Mesothelial cell of epicardium (in vitro differentiated cells): Measurements from ENCODE around the gene EVL. TPM values are rescaled to one million over a fixed set of nuclear protein-coding genes. Genes with fewer than 3 reads are reported as not detected.

ENCODE experiments used
- DNase-seq, 2 experiments: peaks; one replicate each; pipeline ENCODE4 v3.0.0; 2021; ENCODE audit warnings: low spot score in 2 of 2; ENCODE audit not compliant: unreplicated experiment in 2 of 2
- H3K27ac Mint-ChIP-seq: 2 replicates; pipeline ENCODE4 v1.8.0; 2021; ENCODE audit warnings: mixed read lengths
- H3K27me3 Mint-ChIP-seq: 2 replicates; pipeline ENCODE4 v1.8.0; 2021; ENCODE audit warnings: low read depth, mixed read lengths
- H3K36me3 Mint-ChIP-seq: 2 replicates; pipeline ENCODE4 v1.8.0; 2021; ENCODE audit warnings: mixed read lengths
- H3K4me1 Mint-ChIP-seq: 2 replicates; pipeline ENCODE4 v1.8.0; 2021; ENCODE audit warnings: mixed read lengths
- H3K4me3 Mint-ChIP-seq: 2 replicates; pipeline ENCODE4 v1.8.0; 2021; ENCODE audit warnings: mild to moderate bottlenecking, moderate library complexity, mixed read lengths
- H3K9me3 Mint-ChIP-seq: 2 replicates; pipeline ENCODE4 v1.8.0; 2021; ENCODE audit warnings: mixed read lengths
- total RNA-seq: library from RNA; stranded (reverse); gene quantifications from 3 replicates; pipeline ENCODE4 v1.2.1, GENCODE V29; 2021
- TF ChIP-seq, protein P1 (sequence below): fragments of 200-600 bp; sonication (generic); IDR thresholded peaks from one replicate; pipeline ENCODE4 v1.5.0; 2021; ENCODE audit warnings: antibody characterized with exemption; ENCODE audit not compliant: unreplicated experiment

The EVL gene
- total RNA-seq, 1 donor from 2014 or later: 250 TPM

DNA sequence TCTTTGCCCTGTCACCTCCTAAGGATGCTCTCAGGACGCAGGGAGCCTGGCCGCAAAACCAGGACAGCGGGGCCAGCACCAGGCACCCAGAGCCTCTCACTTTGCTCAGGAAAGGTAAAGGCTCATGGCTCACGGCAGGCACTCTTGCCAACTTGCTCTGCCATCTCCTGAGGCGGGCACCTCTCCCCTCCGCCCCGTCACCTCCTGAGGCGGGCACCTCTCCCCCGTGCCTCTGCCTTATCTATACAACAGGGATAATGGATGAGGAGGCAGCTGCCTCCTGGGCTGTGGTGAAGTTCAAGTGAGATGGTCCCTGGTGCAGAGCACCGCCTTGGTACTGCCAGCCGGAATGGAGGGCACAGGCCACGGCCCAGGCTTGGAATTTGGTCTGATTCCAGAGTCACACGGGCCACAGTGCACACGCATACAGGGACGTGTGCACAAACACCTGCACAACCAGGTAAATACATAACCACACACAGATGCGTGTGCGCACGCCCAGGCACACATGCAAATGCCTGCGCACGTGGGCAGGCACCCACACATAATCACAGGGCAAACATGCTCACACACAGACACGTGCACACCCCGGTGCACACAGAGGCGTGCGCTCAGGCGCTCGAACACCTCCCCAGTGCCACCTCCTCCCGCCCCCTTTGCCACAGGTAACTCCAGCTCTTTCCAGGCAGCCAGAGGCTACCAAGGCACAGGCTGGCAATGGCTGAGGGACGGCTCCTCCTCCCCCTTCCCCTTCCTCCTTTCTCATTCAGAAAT, 82.7 kb downstream of the EVL start:
- DNase-seq: no peak
- Mint-ChIP-seq H3K4me1 (peaks cover 7% of the 10 kb centered on the region), H3K27ac (no peak overlapping the region), H3K36me3 (peaks cover 4% of the 10 kb centered on the region), H3K4me3 (no peak overlapping the region), H3K27me3 (peaks cover 3% of the 10 kb centered on the region), H3K9me3 (no peaks in the 10 kb centered on the region)
- TF ChIP-seq, protein P1, sequence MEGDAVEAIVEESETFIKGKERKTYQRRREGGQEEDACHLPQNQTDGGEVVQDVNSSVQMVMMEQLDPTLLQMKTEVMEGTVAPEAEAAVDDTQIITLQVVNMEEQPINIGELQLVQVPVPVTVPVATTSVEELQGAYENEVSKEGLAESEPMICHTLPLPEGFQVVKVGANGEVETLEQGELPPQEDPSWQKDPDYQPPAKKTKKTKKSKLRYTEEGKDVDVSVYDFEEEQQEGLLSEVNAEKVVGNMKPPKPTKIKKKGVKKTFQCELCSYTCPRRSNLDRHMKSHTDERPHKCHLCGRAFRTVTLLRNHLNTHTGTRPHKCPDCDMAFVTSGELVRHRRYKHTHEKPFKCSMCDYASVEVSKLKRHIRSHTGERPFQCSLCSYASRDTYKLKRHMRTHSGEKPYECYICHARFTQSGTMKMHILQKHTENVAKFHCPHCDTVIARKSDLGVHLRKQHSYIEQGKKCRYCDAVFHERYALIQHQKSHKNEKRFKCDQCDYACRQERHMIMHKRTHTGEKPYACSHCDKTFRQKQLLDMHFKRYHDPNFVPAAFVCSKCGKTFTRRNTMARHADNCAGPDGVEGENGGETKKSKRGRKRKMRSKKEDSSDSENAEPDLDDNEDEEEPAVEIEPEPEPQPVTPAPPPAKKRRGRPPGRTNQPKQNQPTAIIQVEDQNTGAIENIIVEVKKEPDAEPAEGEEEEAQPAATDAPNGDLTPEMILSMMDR: no peak

DNA sequence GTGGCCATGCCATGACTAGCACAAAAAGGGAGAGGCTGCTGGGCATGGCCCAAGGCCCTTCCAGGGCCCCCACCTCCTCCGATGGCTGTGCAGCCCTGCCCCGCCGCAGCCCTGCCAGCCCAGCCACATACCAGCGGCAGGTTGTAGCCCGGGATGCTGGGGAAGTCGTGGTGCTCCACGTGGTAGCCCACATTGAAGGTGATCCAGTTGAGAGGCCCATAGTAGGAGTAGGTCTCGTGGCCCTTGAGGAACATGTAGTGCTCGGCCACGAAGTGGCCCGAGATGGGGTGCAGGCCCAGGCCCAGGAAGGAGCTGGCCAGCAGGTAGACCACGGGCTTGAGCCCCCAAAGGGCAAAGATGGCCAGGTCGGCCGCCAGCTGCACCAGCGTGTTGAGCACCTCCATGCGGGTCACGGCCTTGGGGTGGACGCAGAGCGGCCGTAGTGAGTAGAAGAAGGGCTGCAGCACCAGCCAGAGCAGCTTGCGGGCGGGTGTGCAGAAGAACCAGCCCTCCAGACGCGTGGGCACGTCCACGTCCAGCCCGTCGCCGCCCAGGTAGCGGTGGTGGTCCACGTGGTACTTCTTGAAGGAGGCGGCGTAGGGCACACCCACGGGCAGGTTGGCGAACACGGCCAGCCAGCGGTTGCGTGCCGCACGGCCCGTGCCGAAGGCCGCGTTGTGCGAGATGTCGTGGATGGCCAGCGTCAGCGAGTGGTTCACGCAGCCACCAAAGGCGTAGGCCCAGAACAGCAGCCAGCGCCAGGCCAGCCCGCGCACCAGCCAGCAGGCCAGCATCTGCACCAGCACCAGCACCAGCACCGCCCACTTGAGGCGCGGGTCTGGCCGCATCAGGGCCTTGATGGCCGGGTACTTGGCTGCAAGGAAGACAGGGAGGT, 83.9 kb downstream of the EVL start:
- no peak for DNase-seq
- Mint-ChIP-seq H3K27ac (no peak overlapping the region), H3K36me3 (peaks cover under 1% of the 10 kb centered on the region), H3K4me3 (no peak overlapping the region), H3K27me3 (peaks cover 5% of the 10 kb centered on the region), H3K4me1 (peaks cover 3% of the 10 kb centered on the region), H3K9me3 (no peaks in the 10 kb centered on the region)
- TF ChIP-seq, protein P1: no peak

DNA sequence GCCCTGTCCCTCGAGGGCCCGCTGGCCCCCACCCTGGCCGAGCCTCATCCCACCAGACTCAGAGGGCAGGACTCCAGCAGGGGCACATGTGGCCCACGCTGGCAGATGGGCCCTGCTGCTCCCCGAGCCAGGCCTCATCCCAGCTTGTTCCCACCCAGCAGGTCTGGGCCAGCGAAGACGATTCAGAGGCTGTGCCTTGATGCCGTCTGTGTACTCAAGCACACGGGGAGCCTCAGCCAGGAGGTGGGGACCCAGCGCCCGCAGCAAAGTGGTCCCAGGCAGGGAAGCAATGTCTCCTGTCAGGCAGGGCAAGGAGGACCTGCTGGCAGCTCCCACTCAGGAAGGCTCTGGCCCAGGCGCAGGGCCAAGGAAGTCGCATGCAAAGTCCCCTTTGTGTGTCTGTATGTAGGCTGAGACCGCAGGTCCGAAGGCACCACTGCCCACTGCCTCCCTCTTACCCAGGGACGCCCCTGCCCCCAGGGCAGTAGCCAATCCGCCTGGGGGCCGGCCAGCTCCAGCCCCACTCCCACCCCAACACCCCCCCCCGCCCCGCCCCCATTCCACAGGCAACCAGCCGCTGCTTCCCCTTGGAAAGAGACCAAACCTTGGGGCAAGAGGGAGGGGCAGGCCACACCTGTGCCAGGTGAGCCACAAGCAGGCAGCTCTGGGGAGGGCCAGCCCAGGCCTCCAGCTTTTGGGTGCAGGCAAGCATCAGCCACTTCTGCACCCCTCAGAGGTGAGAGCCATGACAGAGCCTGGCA, 84.8 kb downstream of the EVL start:
- peaks cover 3% of the 10 kb centered on the region for H3K4me1 Mint-ChIP-seq
- no peak for DNase-seq
- TF ChIP-seq, protein P1: no peak
- peaks cover 7% of the 10 kb centered on the region for H3K27me3 Mint-ChIP-seq
- no peak overlapping the region for H3K27ac Mint-ChIP-seq
- H3K9me3 Mint-ChIP-seq: peaks cover 2% of the 10 kb centered on the region
- H3K36me3 Mint-ChIP-seq: peaks cover 1% of the 10 kb centered on the region
- H3K4me3 Mint-ChIP-seq: no peak overlapping the region

DNA sequence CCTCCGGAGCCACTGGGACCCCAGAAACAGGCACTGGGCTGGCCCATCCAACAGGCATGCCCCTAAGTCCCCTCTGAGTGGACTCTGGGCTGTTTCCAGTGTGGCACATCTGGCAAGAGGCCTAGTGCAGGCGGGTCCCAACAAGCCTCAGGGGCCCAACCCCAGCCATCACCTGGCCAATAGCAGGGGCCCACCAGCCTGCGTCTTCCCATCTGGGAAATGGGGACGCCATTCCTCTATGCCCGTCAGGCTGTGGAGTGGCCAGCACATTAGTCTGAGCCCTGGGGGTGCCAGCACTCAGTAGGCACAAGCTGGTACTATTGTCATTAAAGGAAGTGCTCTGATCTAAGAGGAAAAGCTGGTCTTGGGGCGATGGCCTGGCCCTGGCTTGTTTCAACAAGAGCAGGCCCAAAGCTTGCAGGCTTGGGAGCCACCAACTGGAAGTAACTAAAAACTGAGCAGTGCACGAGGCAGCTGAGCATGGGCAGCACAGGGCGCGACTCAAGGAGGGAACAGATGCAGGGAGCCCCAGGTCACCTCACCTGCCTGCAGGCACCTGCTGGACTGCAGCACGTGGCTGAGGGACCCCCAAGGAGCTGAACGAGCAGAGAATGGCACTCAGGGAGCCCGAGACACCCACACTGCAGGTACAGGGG, 85.8 kb downstream of the EVL start:
- peaks cover 13% of the 10 kb centered on the region for H3K27me3 Mint-ChIP-seq
- H3K27ac Mint-ChIP-seq: no peak overlapping the region
- peaks cover 5% of the 10 kb centered on the region for H3K9me3 Mint-ChIP-seq
- no peak for DNase-seq
- H3K36me3 Mint-ChIP-seq: peaks cover 3% of the 10 kb centered on the region
- TF ChIP-seq, protein P1: no peak
- H3K4me1 Mint-ChIP-seq: peaks cover 8% of the 10 kb centered on the region
- no peak overlapping the region for H3K4me3 Mint-ChIP-seq

DNA sequence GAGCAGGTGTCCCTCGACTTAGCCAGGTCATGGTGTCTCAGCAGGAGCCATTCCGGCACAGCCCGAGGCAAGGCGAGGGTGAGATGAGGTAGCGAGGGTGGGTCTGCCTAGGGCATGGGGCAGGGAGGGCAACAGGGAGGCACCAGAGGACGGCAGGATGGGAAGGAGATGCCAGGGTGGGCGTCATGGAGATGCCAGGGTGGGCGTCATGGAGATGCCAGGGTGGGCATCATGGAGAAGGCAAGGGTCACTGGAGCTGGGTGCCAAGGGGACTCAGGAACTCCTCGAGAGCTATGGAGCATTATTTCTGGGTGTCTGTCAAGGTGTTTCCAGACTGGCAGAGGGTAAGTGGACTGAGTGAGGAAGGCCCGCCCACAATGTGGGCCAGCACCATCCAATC, 86.9 kb downstream of the EVL start:
- H3K9me3 Mint-ChIP-seq: peaks cover 5% of the 10 kb centered on the region
- no peak overlapping the region for H3K27ac Mint-ChIP-seq
- H3K4me3 Mint-ChIP-seq: no peak overlapping the region
- peaks cover 3% of the 10 kb centered on the region for H3K36me3 Mint-ChIP-seq
- TF ChIP-seq, protein P1: no peak
- H3K4me1 Mint-ChIP-seq: peaks cover 14% of the 10 kb centered on the region
- no peak for DNase-seq
- peaks cover 21% of the 10 kb centered on the region for H3K27me3 Mint-ChIP-seq
